GM12892 (cell line): ENCODE measurements around the gene OPN3.
"Not testable (repeated sequence)": the region's sequence is repeated elsewhere in the genome, so short reads cannot be mapped to it uniquely, and the experiment has no call there.

ENCODE experiments used
- DNase-seq: peaks from one replicate; pipeline ENCODE4 v3.0.0; 2011; ENCODE audit not compliant: insufficient read length
- FAIRE-seq: peaks from 2 replicates; lab custom pipeline; 2011; peaks lifted over from hg19 to GRCh38; lab: Jason Lieb, UNC
- POLR2A ChIP-seq: IDR thresholded peaks from 2 replicates; pipeline ENCODE4 v1.6.1; 2011; ENCODE audit warnings: low read depth, low read length, control low read depth
- POLR2AphosphoS5 ChIP-seq: IDR thresholded peaks from 2 replicates; pipeline ENCODE4 v1.6.1; 2011; ENCODE audit warnings: low read depth, low read length, control low read depth
- TAF1 ChIP-seq: IDR thresholded peaks from 2 replicates; pipeline ENCODE4 v1.6.1; 2011; ENCODE audit warnings: low read depth, mild to moderate bottlenecking, control low read depth, low read length, borderline replicate concordance

OPN3 gene

GRCh38 chr1:241672301-241672700 lies 32.1 kb upstream of the OPN3 start:
- TF ChIP-seq TAF1 = no peak
- DNase-seq (no peak), FAIRE-seq (no peak)

DNA sequence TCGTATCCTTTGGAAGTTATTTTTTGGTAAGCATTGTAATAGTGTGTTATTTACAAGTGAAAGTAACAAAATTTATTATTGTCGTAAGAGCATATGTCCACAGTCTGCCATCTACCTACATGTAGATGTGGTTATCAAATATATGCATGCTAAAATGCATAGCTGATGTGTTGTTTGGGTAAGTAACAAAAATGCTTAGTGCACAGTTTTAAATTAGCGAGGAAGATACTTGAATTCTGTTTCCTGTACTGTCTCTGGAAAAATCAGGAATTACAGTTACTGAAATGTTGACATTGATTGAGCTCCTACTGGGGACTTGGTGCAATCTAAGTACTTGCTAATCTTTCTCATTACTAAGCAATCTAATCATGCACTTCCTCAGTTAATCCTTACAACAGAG lies 26.2 kb upstream of the OPN3 start:
- no peak for DNase-seq
- peak; percentile 42 for FAIRE-seq
- no peak for TF ChIP-seq POLR2A
- TF ChIP-seq POLR2AphosphoS5 = no peak
- TF ChIP-seq TAF1 = no peak

DNA sequence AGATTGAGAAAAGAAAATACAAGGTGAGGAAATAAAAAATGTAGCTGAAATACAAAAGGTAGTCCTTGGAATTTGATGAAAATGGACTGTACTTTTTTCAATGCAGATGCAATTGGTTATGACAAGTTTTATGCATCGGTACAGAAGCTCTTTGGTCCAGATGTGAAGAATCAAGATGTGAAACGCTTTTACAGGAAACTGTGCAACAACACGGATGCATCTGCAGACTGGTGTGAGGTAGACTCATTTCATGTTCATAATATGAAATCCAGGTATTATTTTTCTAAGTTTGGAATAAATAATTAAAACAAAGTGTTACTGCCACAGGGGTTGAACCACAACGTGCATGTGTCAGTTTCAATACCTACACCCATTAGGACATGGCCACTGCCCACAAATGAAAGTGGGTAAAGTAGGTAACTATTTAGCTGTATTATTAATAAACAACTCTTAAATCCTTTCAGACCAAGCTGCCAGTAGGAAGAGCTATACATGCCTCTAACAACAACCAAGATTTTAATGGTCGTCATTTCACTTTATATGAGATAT lies 20.3 kb upstream of the OPN3 start:
- TF ChIP-seq POLR2AphosphoS5 (no peak), POLR2A (no peak), TAF1 (no peak)
- FAIRE-seq (no peak), DNase-seq (no peak)

DNA sequence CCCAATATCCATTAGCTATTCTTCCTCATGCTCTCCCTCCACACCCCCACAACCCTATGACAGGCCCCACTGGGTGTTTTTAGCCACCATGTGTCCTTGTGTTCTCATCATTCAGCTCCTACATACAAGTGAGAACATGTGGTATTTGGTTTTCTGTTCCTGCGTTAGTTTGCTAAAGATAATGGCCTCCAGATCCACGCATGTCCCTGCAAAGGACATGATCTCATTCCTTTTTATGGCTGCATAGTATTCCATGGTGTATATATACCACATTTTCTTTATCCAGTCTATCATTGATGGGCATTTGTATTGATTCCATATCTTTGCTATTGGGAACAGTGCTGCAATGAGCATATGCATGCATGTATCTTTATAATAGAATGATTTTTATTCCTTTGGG lies 18.8 kb upstream of the OPN3 start:
- not testable (repeated sequence) for DNase-seq, FAIRE-seq

DNA sequence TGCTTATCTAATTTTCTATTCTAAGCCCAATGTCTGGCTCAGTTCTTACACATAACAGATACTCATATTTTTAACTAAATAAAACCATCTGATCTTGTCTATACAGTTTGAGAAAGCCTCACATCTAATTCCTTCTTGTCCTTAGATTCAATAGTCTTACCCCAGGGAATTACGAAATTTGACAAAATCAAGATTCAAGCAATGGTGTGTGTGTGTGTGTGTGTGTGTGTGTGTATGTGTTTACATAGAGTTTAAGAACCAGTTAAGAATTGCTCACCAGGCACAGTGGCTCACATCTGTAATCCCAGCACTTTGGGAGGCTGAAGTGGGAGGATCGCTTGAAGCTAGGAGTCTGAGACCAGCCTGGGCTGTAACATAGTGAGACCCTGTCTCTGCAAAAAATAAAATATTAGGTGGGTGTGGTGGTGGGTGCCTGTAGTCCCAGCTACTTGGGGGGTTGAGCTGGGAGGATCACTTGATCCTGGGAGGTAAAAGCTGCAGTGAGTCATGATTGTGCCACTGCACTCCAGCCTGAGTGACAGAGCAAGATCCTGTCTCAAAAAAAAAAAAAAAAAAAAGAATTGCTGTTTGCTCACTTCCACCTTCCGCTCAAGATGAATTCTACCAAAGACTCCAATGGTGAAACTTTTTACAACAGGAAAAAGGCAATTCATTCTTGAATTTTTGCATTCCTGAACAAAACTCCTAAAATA lies 18.1 kb upstream of the OPN3 start:
- TF ChIP-seq POLR2AphosphoS5 = no peak
- no peak for TF ChIP-seq TAF1
- TF ChIP-seq POLR2A = no peak
- FAIRE-seq (no peak), DNase-seq (no peak)

DNA sequence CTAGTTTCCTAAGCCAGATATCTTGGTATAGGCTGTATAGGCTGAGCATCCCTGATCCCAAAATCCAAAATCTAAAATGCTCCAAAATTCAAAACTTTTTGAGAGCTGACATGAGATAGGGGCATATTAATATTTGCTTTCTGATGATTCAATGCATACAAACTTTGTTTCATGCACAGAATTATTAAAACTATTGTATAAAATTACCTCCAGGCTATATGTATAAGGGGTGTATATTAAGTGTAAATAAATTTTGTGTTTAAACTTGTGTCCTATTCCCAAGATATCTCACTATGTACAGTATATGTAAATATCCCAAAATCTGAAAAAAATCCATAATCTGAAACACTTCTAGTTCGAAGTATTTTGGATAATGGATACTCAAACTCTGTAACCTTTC lies 14.5 kb upstream of the OPN3 start:
- FAIRE-seq (no peak), DNase-seq (no peak)
- no peak for TF ChIP-seq TAF1
- no peak for TF ChIP-seq POLR2A
- TF ChIP-seq POLR2AphosphoS5 = no peak

GRCh38 chr1:241654019-241654418 lies 13.8 kb upstream of the OPN3 start:
- FAIRE-seq (no peak), DNase-seq (no peak)
- no peak for TF ChIP-seq TAF1
- no peak for TF ChIP-seq POLR2A
- no peak for TF ChIP-seq POLR2AphosphoS5

GRCh38 chr1:241652012-241652411 lies 11.8 kb upstream of the OPN3 start, which contains the start of gene WDR64:
WDR64 (plus strand) TSS chr1:241652281; CDS start chr1:241652485, 204 bp downstream.
- DNase-seq = no peak
- no peak for FAIRE-seq
- no peak for TF ChIP-seq TAF1
- no peak for TF ChIP-seq POLR2AphosphoS5
- no peak for TF ChIP-seq POLR2A

- FAIRE-seq (no peak), DNase-seq (no peak)
- no peak for TF ChIP-seq TAF1
- no peak for TF ChIP-seq POLR2A
- no peak for TF ChIP-seq POLR2AphosphoS5
Measured at GRCh38 chr1:241648159-241648558, 8.0 kb upstream of the OPN3 start.

GRCh38 chr1:241647658-241648057 lies 7.5 kb upstream of the OPN3 start:
- DNase-seq (no peak), FAIRE-seq (no peak)
- TF ChIP-seq POLR2AphosphoS5 (no peak), POLR2A (no peak), TAF1 (no peak)

GRCh38 chr1:241646201-241646600 lies 6.0 kb upstream of the OPN3 start:
- FAIRE-seq (no peak), DNase-seq (no peak)
- TF ChIP-seq TAF1 = no peak
- TF ChIP-seq POLR2AphosphoS5 = no peak
- no peak for TF ChIP-seq POLR2A

- no peak for DNase-seq
- TF ChIP-seq POLR2A (no peak), POLR2AphosphoS5 (no peak), TAF1 (no peak)
- no peak for FAIRE-seq
Measured at GRCh38 chr1:241645199-241645598, 5.0 kb upstream of the OPN3 start.
